Measurements from ENCODE around the gene FNTB. TPM values are rescaled to one million over a fixed set of nuclear protein-coding genes. Genes with fewer than 3 reads are reported as not detected.

The FNTB gene
- total and polyA plus RNA-seq, 2 donors (not counting 3 experiments of a cell fraction or from before 2014, with no cell fraction given), result 21.0 to 21.6 TPM

GRCh38 chr14:65027127-65027799 is 40.6 kb downstream of the FNTB start:
- no peak overlapping the region for H3K9ac ChIP-seq (replicated peaks; ENCODE audit: extremely low read depth, insufficient read depth, low read length)
- no peaks in the 10 kb centered on the region for H4K20me1 ChIP-seq (replicated peaks; ENCODE audit: control insufficient read depth, extremely low read depth, insufficient read depth, low read length)
- dilution Hi-C loops (cut with MboI; ENCODE audit: extremely low pct_ligation_motif_present, low sequenced_read_pairs) (no loop called here), intact Hi-C loops (cut with micrococcal nuclease) (no loop called here)
- no peaks in the 10 kb centered on the region for H3K9me3 ChIP-seq (replicated peaks; ENCODE audit: control insufficient read depth, insufficient read depth, low read length)
- H3K4me2 ChIP-seq (ENCODE audit: insufficient read depth, low read length), result no peak overlapping the region
- no peaks in the 10 kb centered on the region for H3K9me1 ChIP-seq (replicated peaks; ENCODE audit: control insufficient read depth, extremely low read depth, insufficient read depth, low read length)
- CTCF ChIA-PET, result no interaction called here
- no peak for DNase-seq (ENCODE audit: low read depth, low spot score)
- no peak for TF ChIP-seq POLR2A (IDR thresholded peaks at IDR 0.05; ENCODE audit: low read depth, low read length)
- TF ChIP-seq CTCF (IDR thresholded peaks at IDR 0.05; ENCODE audit: extremely low read depth in 1 of 2, insufficient read depth in 1 of 2, low read depth in 1 of 2, low read length in 2 of 2), result no peak
- no peak for TF ChIP-seq EZH2 (IDR thresholded peaks at IDR 0.05; ENCODE audit: borderline replicate concordance, low read depth, low read length, severe bottlenecking)
- no peak for TF ChIP-seq MYC (IDR thresholded peaks at IDR 0.05; ENCODE audit: low read depth, low read length)
- no peak for TF ChIP-seq MAX (IDR thresholded peaks at IDR 0.05; ENCODE audit: insufficient read depth, insufficient read length)
- TF ChIP-seq POLR2AphosphoS5 (IDR thresholded peaks at IDR 0.05; ENCODE audit: insufficient read depth, low read depth, low read length), result no peak
- no peak for TF ChIP-seq FOS (IDR thresholded peaks at IDR 0.05; ENCODE audit: borderline replicate concordance, insufficient read depth, low read length)
- TF ChIP-seq GATA2 (IDR thresholded peaks at IDR 0.05; ENCODE audit: insufficient read depth, insufficient read length, low read depth, low read length), result no peak
- TF ChIP-seq JUN (IDR thresholded peaks at IDR 0.05; ENCODE audit: borderline replicate concordance, insufficient read depth, insufficient read length, low read depth), result no peak
- no peaks in the 10 kb centered on the region for H3K4me1 ChIP-seq (ENCODE audit: control insufficient read depth, extremely low read depth, insufficient read depth, low read length)
- peaks cover 0 to under 1% of the 10 kb centered on the region in 2 experiments for H3K36me3 ChIP-seq (ENCODE audit: control insufficient read depth in 2 of 2, extremely low read depth in 1 of 2, insufficient read depth in 2 of 2, low read length in 2 of 2)
- H3K27me3 ChIP-seq (ENCODE audit: control insufficient read depth in 2 of 2, insufficient read depth in 2 of 2, low read length in 2 of 2), result no peaks in the 10 kb centered on the region
- FAIRE-seq, result no peak
- H3K27ac ChIP-seq (ENCODE audit: insufficient read depth, low read depth, low read length), result no peak overlapping the region
- POLR2A ChIA-PET, result no interaction called here
- no peak overlapping the region for H3K4me3 ChIP-seq (replicated peaks in 1 of 3; ENCODE audit: insufficient read depth in 1 of 3, low read depth in 1 of 3, low read length in 3 of 3)
- no peaks in the 10 kb centered on the region for H3K79me2 ChIP-seq (ENCODE audit: control insufficient read depth, insufficient read depth, low read length)
- no TSS peak for BruUV-seq (replicated peaks)
- H2AFZ ChIP-seq (ENCODE audit: low read depth, low read length), result no peak overlapping the region

All from endothelial cell of umbilical vein (primary cell).